HepG2 (cell line): ENCODE data around the gene NOTUM. TPM values are rescaled to one million over a fixed set of nuclear protein-coding genes. Genes with fewer than 3 reads are reported as not detected.
A peak's percentile ranks its signal among the peaks of the same experiment; 100 is the strongest.

Experiments
- ATM ChIP-seq: fragments of 450-650 bp; IDR thresholded peaks from 2 replicates; pipeline ENCODE4 v1.7.1; 2017; ENCODE audit warnings: mild to moderate bottlenecking, borderline replicate concordance
- MEF2D ChIP-seq: sonication (generic); formaldehyde crosslinking; IDR thresholded peaks from 2 replicates; pipeline ENCODE4 v1.5.1; 2020; ENCODE audit warnings: mild to moderate bottlenecking, missing genetic modification reagents
- RFX1 ChIP-seq: fragments of 450-650 bp; IDR thresholded peaks from 2 replicates; pipeline ENCODE4 v1.6.1; 2017
- SALL1 ChIP-seq: sonication (generic); formaldehyde crosslinking; IDR thresholded peaks from 2 replicates; pipeline ENCODE4 v1.8.0; 2022; ENCODE audit warnings: mild to moderate bottlenecking, missing genetic modification reagents
- SCMH1 ChIP-seq: sonication (generic); formaldehyde crosslinking; IDR thresholded peaks from 2 replicates; pipeline ENCODE4 v1.9.0; 2021; ENCODE audit warnings: missing genetic modification reagents, mild to moderate bottlenecking, borderline replicate concordance
- ZHX2 ChIP-seq, 2 experiments: sonication (generic) in 1 of 2; formaldehyde crosslinking in 1 of 2; IDR thresholded peaks; 2 replicates each; pipeline versions ENCODE4 v1.6.1 to v1.9.0; 2014 to 2022; ENCODE audit warnings: antibody characterized with exemption in 1 of 2, borderline replicate concordance in 1 of 2, inconsistent platforms in 1 of 2, low read depth in 1 of 2, missing genetic modification reagents in 1 of 2
- ZNF121 ChIP-seq: sonication (generic); formaldehyde crosslinking; IDR thresholded peaks from 2 replicates; pipeline ENCODE4 v1.5.0; 2020; ENCODE audit warnings: mild to moderate bottlenecking, missing genetic modification reagents
- ZNF207 ChIP-seq: fragments of 450-650 bp; IDR thresholded peaks from 2 replicates; pipeline ENCODE4 v1.6.1; 2016; ENCODE audit warnings: antibody characterized with exemption, borderline replicate concordance
- ZNF292 ChIP-seq: sonication (generic); formaldehyde crosslinking; IDR thresholded peaks from 2 replicates; pipeline ENCODE4 v1.8.1; 2022; ENCODE audit warnings: mild to moderate bottlenecking, low read depth, missing genetic modification reagents, borderline replicate concordance
- ZNF891 ChIP-seq: sonication (generic); formaldehyde crosslinking; IDR thresholded peaks from 2 replicates; pipeline ENCODE4 v1.5.0; 2020; ENCODE audit warnings: mild to moderate bottlenecking, missing genetic modification reagents
- polyA plus RNA-seq, 8 experiments: library from polyadenylated mRNA; depleted of rRNA in 3 of 8; stranded (reverse) in 7 of 8; unstranded in 1 of 8; fragments of >200 nt; fragmentation: Illumina TruSeq in 4 of 8; extraction: Trizol in 4 of 8; gene quantifications; 2 replicates each; pipeline versions ENCODE4 v1.2.1 to v1.2.3, GENCODE V29; 2011 to 2016; ENCODE audit warnings: low read depth in 4 of 8, missing spikeins in 1 of 8, mixed read lengths in 1 of 8; ENCODE audit not compliant: insufficient read depth in 1 of 8
- total RNA-seq, 5 experiments: library from RNA; depleted of rRNA; stranded (reverse); fragments of >200 nt; fragmentation: Illumina TruSeq; extraction: Trizol; gene quantifications; 2 replicates each; pipeline ENCODE4 v1.2.3, GENCODE V29; 2016; ENCODE audit warnings: low read depth in 1 of 5
- TF ChIP-seq, protein P1 (sequence below): sonication (generic); formaldehyde crosslinking; IDR thresholded peaks from 2 replicates; pipeline ENCODE4 v1.5.0; 2020; ENCODE audit warnings: mild to moderate bottlenecking, missing genetic modification reagents
- TF ChIP-seq, protein P2 (sequence below): IDR thresholded peaks from 2 replicates; pipeline ENCODE4 v1.6.1; 2016
- TF ChIP-seq, protein P3 (sequence below): sonication (generic); formaldehyde crosslinking; IDR thresholded peaks from 2 replicates; pipeline ENCODE4 v1.4.0; 2020; ENCODE audit warnings: mild to moderate bottlenecking, missing genetic modification reagents

The NOTUM gene
- total and polyA plus RNA-seq, 2 of the 13 experiments (the other 11 are each of a cell fraction or from before 2014, with no cell fraction given): 150 to 160 TPM

GRCh38 chr17:82000803-82001570 lies 40.0 kb upstream of the NOTUM start (continued):
- TF ChIP-seq, protein P1, sequence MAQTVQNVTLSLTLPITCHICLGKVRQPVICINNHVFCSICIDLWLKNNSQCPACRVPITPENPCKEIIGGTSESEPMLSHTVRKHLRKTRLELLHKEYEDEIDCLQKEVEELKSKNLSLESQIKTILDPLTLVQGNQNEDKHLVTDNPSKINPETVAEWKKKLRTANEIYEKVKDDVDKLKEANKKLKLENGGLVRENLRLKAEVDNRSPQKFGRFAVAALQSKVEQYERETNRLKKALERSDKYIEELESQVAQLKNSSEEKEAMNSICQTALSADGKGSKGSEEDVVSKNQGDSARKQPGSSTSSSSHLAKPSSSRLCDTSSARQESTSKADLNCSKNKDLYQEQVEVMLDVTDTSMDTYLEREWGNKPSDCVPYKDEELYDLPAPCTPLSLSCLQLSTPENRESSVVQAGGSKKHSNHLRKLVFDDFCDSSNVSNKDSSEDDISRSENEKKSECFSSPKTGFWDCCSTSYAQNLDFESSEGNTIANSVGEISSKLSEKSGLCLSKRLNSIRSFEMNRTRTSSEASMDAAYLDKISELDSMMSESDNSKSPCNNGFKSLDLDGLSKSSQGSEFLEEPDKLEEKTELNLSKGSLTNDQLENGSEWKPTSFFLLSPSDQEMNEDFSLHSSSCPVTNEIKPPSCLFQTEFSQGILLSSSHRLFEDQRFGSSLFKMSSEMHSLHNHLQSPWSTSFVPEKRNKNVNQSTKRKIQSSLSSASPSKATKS: 0 out of 2 replicates have a peak, but pooled peaks have one; percentile 42
- TF ChIP-seq SCMH1 (no peak), ZNF292 (CRISPR knock-in tag) (peak; percentile 35; the same call in 1 of the 2 replicates), MEF2D (peak; percentile 54), SALL1 (CRISPR knock-in tag) (peak; percentile 90), ZHX2 (IDR thresholded peaks at IDR 0.05; ENCODE audit: low read depth) (peak; percentile 28; the same call in 1 of the 2 replicates), ZHX2 (CRISPR knock-in tag; IDR thresholded peaks at IDR 0.05; ENCODE audit: borderline replicate concordance) (no peak; the same call in 1 of the 2 replicates), ZNF891 (CRISPR knock-in tag) (no peak; the same call in 1 of the 2 replicates), ZNF121 (CRISPR knock-in tag) (peak; percentile 80; the same call in 1 of the 2 replicates), ZNF207 (no peak), ATM (no peak), RFX1 (no peak)
- TF ChIP-seq, protein P2, sequence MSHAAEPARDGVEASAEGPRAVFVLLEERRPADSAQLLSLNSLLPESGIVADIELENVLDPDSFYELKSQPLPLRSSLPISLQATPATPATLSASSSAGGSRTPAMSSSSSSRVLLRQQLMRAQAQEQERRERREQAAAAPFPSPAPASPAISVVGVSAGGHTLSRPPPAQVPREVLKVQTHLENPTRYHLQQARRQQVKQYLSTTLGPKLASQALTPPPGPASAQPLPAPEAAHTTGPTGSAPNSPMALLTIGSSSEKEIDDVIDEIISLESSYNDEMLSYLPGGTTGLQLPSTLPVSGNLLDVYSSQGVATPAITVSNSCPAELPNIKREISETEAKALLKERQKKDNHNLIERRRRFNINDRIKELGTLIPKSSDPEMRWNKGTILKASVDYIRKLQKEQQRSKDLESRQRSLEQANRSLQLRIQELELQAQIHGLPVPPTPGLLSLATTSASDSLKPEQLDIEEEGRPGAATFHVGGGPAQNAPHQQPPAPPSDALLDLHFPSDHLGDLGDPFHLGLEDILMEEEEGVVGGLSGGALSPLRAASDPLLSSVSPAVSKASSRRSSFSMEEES (CRISPR knock-in tag): peak; percentile 92
- TF ChIP-seq, protein P3, sequence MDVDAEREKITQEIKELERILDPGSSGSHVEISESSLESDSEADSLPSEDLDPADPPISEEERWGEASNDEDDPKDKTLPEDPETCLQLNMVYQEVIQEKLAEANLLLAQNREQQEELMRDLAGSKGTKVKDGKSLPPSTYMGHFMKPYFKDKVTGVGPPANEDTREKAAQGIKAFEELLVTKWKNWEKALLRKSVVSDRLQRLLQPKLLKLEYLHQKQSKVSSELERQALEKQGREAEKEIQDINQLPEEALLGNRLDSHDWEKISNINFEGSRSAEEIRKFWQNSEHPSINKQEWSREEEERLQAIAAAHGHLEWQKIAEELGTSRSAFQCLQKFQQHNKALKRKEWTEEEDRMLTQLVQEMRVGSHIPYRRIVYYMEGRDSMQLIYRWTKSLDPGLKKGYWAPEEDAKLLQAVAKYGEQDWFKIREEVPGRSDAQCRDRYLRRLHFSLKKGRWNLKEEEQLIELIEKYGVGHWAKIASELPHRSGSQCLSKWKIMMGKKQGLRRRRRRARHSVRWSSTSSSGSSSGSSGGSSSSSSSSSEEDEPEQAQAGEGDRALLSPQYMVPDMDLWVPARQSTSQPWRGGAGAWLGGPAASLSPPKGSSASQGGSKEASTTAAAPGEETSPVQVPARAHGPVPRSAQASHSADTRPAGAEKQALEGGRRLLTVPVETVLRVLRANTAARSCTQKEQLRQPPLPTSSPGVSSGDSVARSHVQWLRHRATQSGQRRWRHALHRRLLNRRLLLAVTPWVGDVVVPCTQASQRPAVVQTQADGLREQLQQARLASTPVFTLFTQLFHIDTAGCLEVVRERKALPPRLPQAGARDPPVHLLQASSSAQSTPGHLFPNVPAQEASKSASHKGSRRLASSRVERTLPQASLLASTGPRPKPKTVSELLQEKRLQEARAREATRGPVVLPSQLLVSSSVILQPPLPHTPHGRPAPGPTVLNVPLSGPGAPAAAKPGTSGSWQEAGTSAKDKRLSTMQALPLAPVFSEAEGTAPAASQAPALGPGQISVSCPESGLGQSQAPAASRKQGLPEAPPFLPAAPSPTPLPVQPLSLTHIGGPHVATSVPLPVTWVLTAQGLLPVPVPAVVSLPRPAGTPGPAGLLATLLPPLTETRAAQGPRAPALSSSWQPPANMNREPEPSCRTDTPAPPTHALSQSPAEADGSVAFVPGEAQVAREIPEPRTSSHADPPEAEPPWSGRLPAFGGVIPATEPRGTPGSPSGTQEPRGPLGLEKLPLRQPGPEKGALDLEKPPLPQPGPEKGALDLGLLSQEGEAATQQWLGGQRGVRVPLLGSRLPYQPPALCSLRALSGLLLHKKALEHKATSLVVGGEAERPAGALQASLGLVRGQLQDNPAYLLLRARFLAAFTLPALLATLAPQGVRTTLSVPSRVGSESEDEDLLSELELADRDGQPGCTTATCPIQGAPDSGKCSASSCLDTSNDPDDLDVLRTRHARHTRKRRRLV (CRISPR knock-in tag): peak; percentile 93; the same call in 1 of the 2 replicates
